ENCODE data around the gene ZNF276. TPM values are rescaled to one million over a fixed set of nuclear protein-coding genes. Genes with fewer than 3 reads are reported as not detected.
"Not testable (repeated sequence)": the region's sequence is repeated elsewhere in the genome, so short reads cannot be mapped to it uniquely, and the experiment has no call there.

ZNF276 gene
- total RNA-seq, 1 donor from 2014 or later, result 22.5 TPM

GRCh38 chr16:89686520-89687091 lies 34.7 kb upstream of the ZNF276 start, which contains the start of gene CDK10:
CDK10 (plus strand) TSS chr16:89686689; CDS start chr16:89686711, 22 bp downstream.
- H3K4me1 Mint-ChIP-seq (ENCODE audit: low read depth), result peaks cover 11% of the 10 kb centered on the region
- peak within 1 kb of the TSS; percentile 98 for H3K27ac Mint-ChIP-seq
- DNase-seq (ENCODE audit: low spot score, unreplicated experiment), result peak; percentile 91
- H3K4me3 Mint-ChIP-seq (ENCODE audit: low read depth), result peak within 1 kb of the TSS; percentile 88
- H3K27me3 Mint-ChIP-seq, result no peaks in the 10 kb centered on the region
- H3K36me3 Mint-ChIP-seq (ENCODE audit: insufficient read depth), result peaks cover 46% of the 10 kb centered on the region
- H3K9me3 Mint-ChIP-seq (ENCODE audit: low read depth), result peaks cover 15% of the 10 kb centered on the region
- TF ChIP-seq CTCF (IDR thresholded peaks at IDR 0.05; ENCODE audit: unreplicated experiment), result no peak

- Mint-ChIP-seq H3K27ac (peak overlapping the region; percentile 98), H3K36me3 (ENCODE audit: insufficient read depth) (peaks cover 40% of the 10 kb centered on the region), H3K4me1 (ENCODE audit: low read depth) (peaks cover 11% of the 10 kb centered on the region), H3K27me3 (no peaks in the 10 kb centered on the region), H3K9me3 (ENCODE audit: low read depth) (peaks cover 9% of the 10 kb centered on the region), H3K4me3 (ENCODE audit: low read depth) (peak overlapping the region; percentile 88)
- peak; percentile 42 for DNase-seq (ENCODE audit: low spot score, unreplicated experiment)
- peak; percentile 6 for TF ChIP-seq CTCF (IDR thresholded peaks at IDR 0.05; ENCODE audit: unreplicated experiment)
Observed at GRCh38 chr16:89687092-89687940, 34.0 kb upstream of the ZNF276 start.

- Mint-ChIP-seq H3K27me3 (no peaks in the 10 kb centered on the region), H3K36me3 (ENCODE audit: insufficient read depth) (peaks cover 31% of the 10 kb centered on the region), H3K4me3 (ENCODE audit: low read depth) (peak overlapping the region; percentile 88), H3K27ac (peak overlapping the region; percentile 69), H3K4me1 (ENCODE audit: low read depth) (peaks cover 11% of the 10 kb centered on the region), H3K9me3 (ENCODE audit: low read depth) (peaks cover 9% of the 10 kb centered on the region)
- TF ChIP-seq CTCF (IDR thresholded peaks at IDR 0.05; ENCODE audit: unreplicated experiment), result no peak
- no peak for DNase-seq (ENCODE audit: low spot score, unreplicated experiment)
Observed at GRCh38 chr16:89688395-89688794, 32.9 kb upstream of the ZNF276 start.

- no peak for TF ChIP-seq CTCF (IDR thresholded peaks at IDR 0.05; ENCODE audit: unreplicated experiment)
- no peak overlapping the region for H3K4me3 Mint-ChIP-seq (ENCODE audit: low read depth)
- peaks cover 11% of the 10 kb centered on the region for H3K4me1 Mint-ChIP-seq (ENCODE audit: low read depth)
- DNase-seq (ENCODE audit: low spot score, unreplicated experiment), result no peak
- H3K27me3 Mint-ChIP-seq, result no peaks in the 10 kb centered on the region
- peaks cover 24% of the 10 kb centered on the region for H3K36me3 Mint-ChIP-seq (ENCODE audit: insufficient read depth)
- H3K27ac Mint-ChIP-seq, result no peak overlapping the region
- H3K9me3 Mint-ChIP-seq (ENCODE audit: low read depth), result peaks cover 9% of the 10 kb centered on the region
Observed at GRCh38 chr16:89689142-89689541, 32.2 kb upstream of the ZNF276 start.

DNA sequence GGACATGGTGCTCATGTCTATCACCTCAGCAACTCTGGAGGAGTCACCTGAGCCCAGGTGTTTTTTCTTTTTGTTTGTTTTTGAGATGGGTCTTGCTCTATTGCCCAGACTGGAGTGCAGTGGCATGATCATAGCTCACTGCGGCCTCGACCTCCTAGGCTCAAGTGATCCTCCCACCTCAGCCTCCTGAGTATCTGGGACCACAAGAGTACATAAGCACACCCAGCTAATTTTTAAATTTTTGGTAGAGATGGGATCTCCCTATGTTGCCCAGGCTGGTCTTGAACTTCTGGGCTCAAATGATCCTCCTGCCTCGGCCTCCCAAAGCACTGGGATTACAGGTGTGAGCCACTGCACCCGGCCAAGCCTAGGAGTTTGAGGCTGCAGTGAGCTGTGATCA lies 31.7 kb upstream of the ZNF276 start:
- H3K27me3 Mint-ChIP-seq; H3K4me3 Mint-ChIP-seq (ENCODE audit: low read depth); DNase-seq (ENCODE audit: low spot score, unreplicated experiment); H3K27ac Mint-ChIP-seq; H3K9me3 Mint-ChIP-seq (ENCODE audit: low read depth): not testable (repeated sequence)
- Mint-ChIP-seq H3K4me1 (ENCODE audit: low read depth) (peaks cover 11% of the 10 kb centered on the region), H3K36me3 (ENCODE audit: insufficient read depth) (peaks cover 20% of the 10 kb centered on the region)

Measured in progenitor cell of endocrine pancreas (in vitro differentiated cells).